Esophagus squamous epithelium (tissue), 4 donors: Measurements from ENCODE around the gene CNKSR3.

Experiments used
- POLR2A ChIP-seq, 4 donors: fragments of 450-650 bp; IDR thresholded peaks; one replicate each; pipeline ENCODE4 v1.6.1; 2017; ENCODE audit warnings: antibody characterized with exemption in 4 of 4, mild to moderate bottlenecking in 4 of 4, moderate library complexity in 3 of 4
- TF ChIP-seq, protein P1 (sequence below), 6 experiments: fragments of 450-650 bp in 4 of 6; fragments of 200-600 bp in 2 of 6; sonication (generic) in 2 of 6; IDR thresholded peaks; one replicate each; pipeline ENCODE4 v1.5.1; 2016 to 2019; ENCODE audit warnings: antibody characterized with exemption in 6 of 6, mild to moderate bottlenecking in 4 of 6, moderate library complexity in 4 of 6

DNA sequence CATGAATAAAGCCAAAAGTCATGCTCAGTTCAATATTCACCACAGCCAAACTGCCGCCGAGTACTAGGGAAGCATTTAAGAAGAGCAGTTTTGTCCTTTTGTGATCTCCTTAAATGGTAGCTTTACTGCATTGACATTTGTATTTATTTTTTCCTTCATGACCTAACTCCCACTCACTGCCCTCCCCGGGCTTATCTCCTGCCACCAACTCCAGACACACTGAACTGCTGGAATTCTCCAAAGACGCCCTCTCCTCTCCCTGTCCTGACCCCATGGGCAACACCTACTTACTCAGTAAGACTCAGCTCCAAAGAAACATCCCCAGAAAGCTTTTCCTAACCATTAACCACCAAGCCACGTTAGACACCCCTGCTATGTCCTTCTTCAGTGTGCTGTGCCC is 48.5 kb upstream of the CNKSR3 start:
- TF ChIP-seq, protein P1, sequence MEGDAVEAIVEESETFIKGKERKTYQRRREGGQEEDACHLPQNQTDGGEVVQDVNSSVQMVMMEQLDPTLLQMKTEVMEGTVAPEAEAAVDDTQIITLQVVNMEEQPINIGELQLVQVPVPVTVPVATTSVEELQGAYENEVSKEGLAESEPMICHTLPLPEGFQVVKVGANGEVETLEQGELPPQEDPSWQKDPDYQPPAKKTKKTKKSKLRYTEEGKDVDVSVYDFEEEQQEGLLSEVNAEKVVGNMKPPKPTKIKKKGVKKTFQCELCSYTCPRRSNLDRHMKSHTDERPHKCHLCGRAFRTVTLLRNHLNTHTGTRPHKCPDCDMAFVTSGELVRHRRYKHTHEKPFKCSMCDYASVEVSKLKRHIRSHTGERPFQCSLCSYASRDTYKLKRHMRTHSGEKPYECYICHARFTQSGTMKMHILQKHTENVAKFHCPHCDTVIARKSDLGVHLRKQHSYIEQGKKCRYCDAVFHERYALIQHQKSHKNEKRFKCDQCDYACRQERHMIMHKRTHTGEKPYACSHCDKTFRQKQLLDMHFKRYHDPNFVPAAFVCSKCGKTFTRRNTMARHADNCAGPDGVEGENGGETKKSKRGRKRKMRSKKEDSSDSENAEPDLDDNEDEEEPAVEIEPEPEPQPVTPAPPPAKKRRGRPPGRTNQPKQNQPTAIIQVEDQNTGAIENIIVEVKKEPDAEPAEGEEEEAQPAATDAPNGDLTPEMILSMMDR (IDR thresholded peaks at IDR 0.05) = no peak
- TF ChIP-seq POLR2A (IDR thresholded peaks at IDR 0.05) = no peak
